OCI-LY1 (cell line): Measurements from ENCODE around the gene FHIT.

Experiments
- H2AFZ ChIP-seq: fragments of 200-600 bp; sonication (generic), shearing (Covaris generic); 2 replicates; pipeline ENCODE4 v1.6.0; 2014; ENCODE audit warnings: antibody characterized with exemption, mild to moderate bottlenecking, low read length
- H3F3A ChIP-seq: fragments of 200-600 bp; sonication (generic), shearing (Covaris generic); 2 replicates; pipeline ENCODE4 v1.6.0; 2014; ENCODE audit warnings: mild to moderate bottlenecking, antibody characterized with exemption, low read length, moderate library complexity; ENCODE audit not compliant: insufficient read depth
- H3K27ac ChIP-seq: fragments of 200-600 bp; sonication (generic); 2 replicates; pipeline ENCODE4 v1.5.1; 2014; ENCODE audit warnings: low read length, mixed run types, mild to moderate bottlenecking, low read depth; ENCODE audit not compliant: poor library complexity, severe bottlenecking
- H3K27me3 ChIP-seq: fragments of 200-600 bp; sonication (generic); 2 replicates; pipeline ENCODE4 v1.6.0; 2014; ENCODE audit warnings: antibody characterized with exemption, mild to moderate bottlenecking, low read length, moderate library complexity; ENCODE audit not compliant: insufficient read depth
- H3K36me3 ChIP-seq: fragments of 200-600 bp; sonication (generic); 2 replicates; pipeline ENCODE4 v1.6.1; 2014; ENCODE audit warnings: mild to moderate bottlenecking, antibody characterized with exemption, low read length, moderate library complexity, mixed read lengths; ENCODE audit not compliant: insufficient read depth
- H3K4me1 ChIP-seq: fragments of 200-600 bp; sonication (generic); 2 replicates; pipeline ENCODE4 v1.5.1; 2014; ENCODE audit warnings: mild to moderate bottlenecking, low read length, moderate library complexity; ENCODE audit not compliant: insufficient read depth, severe bottlenecking
- H3K4me2 ChIP-seq: fragments of 200-600 bp; sonication (generic), shearing (Covaris generic); 2 replicates; pipeline ENCODE4 v1.6.1; 2014; ENCODE audit warnings: low read length
- H3K4me3 ChIP-seq: fragments of 200-600 bp; sonication (generic); 2 replicates; pipeline ENCODE4 v1.5.1; 2014; ENCODE audit warnings: low read length, low read depth, mild to moderate bottlenecking, mixed read lengths; ENCODE audit not compliant: poor library complexity, severe bottlenecking
- H3K79me2 ChIP-seq: fragments of 200-600 bp; shearing (Covaris generic); 2 replicates; pipeline ENCODE4 v1.6.1; 2016; ENCODE audit warnings: mixed run types, low read length, mixed read lengths; ENCODE audit not compliant: insufficient read depth
- H3K9ac ChIP-seq: fragments of 200-600 bp; sonication (generic), shearing (Covaris generic); 2 replicates; pipeline ENCODE4 v1.6.1; 2014; ENCODE audit warnings: mild to moderate bottlenecking, low read length, mixed read lengths
- H3K9me2 ChIP-seq: fragments of 200-600 bp; sonication (generic), shearing (Covaris generic); 2 replicates; pipeline ENCODE4 v1.6.1; 2014; ENCODE audit warnings: low read depth, mild to moderate bottlenecking, low read length, mixed read lengths
- H3K9me3 ChIP-seq: fragments of 200-600 bp; shearing (Covaris generic); 2 replicates; pipeline ENCODE4 v1.6.1; 2014; ENCODE audit warnings: low read length, mixed read lengths
- H4K20me1 ChIP-seq: fragments of 200-600 bp; sonication (generic), shearing (Covaris generic); 2 replicates; pipeline ENCODE4 v1.6.0; 2016; ENCODE audit warnings: mild to moderate bottlenecking, low read length; ENCODE audit not compliant: insufficient read depth
- CTCF ChIP-seq: fragments of 200-600 bp; sonication (generic), shearing (Covaris generic); IDR thresholded peaks from 2 replicates; pipeline ENCODE4 v1.5.1; 2017; ENCODE audit warnings: mild to moderate bottlenecking, antibody characterized with exemption, low read length, moderate library complexity, mixed read lengths
- EZH2 ChIP-seq: fragments of 200-600 bp; sonication (generic), shearing (Covaris generic); IDR thresholded peaks from 2 replicates; pipeline ENCODE4 v1.8.0; 2017; ENCODE audit warnings: borderline replicate concordance, mixed run types, mild to moderate bottlenecking, antibody characterized with exemption, low read length, moderate library complexity, mixed read lengths

FHIT gene

GRCh38 chr3:60176614-60177013 is 1074.6 kb downstream of the FHIT start:
- Histone ChIP-seq H3K36me3 (no peaks in the 10 kb centered on the region), H3K27me3 (no peaks in the 10 kb centered on the region)

GRCh38 chr3:60175680-60176079 is 1075.6 kb downstream of the FHIT start:
- Histone ChIP-seq H3K4me1 (no peaks in the 10 kb centered on the region), H3K4me2 (no peak overlapping the region), H3K27ac (no peak overlapping the region), H3K36me3 (no peaks in the 10 kb centered on the region), H3K9me3 (no peaks in the 10 kb centered on the region), H4K20me1 (no peaks in the 10 kb centered on the region), H3K27me3 (no peaks in the 10 kb centered on the region), H3K9me2 (no peaks in the 10 kb centered on the region), H3K79me2 (no peaks in the 10 kb centered on the region), H3K4me3 (no peak overlapping the region), H2AFZ (no peak overlapping the region), H3F3A (no peaks in the 10 kb centered on the region), H3K9ac (no peak overlapping the region)
- TF ChIP-seq EZH2 (no peak), CTCF (no peak)

More at GRCh38 chr3:60176614-60177013, 1074.6 kb downstream of the FHIT start:
- H3K4me3 ChIP-seq, result no peak overlapping the region
- H2AFZ ChIP-seq, result no peak overlapping the region
- H3K79me2 ChIP-seq, result no peaks in the 10 kb centered on the region
- no peaks in the 10 kb centered on the region for H3K9me3 ChIP-seq
- no peak overlapping the region for H3K9ac ChIP-seq
- H3K4me1 ChIP-seq, result no peaks in the 10 kb centered on the region
- no peaks in the 10 kb centered on the region for H3K9me2 ChIP-seq
- H3F3A ChIP-seq, result no peaks in the 10 kb centered on the region
- no peak overlapping the region for H3K4me2 ChIP-seq
- H4K20me1 ChIP-seq, result no peaks in the 10 kb centered on the region
- no peak for TF ChIP-seq CTCF
- no peak for TF ChIP-seq EZH2
- no peak overlapping the region for H3K27ac ChIP-seq

GRCh38 chr3:60169755-60170154 is 1081.5 kb downstream of the FHIT start:
- H3K27ac ChIP-seq, result no peak overlapping the region
- no peaks in the 10 kb centered on the region for H3K79me2 ChIP-seq
- no peak overlapping the region for H3K4me2 ChIP-seq
- H4K20me1 ChIP-seq, result no peaks in the 10 kb centered on the region
- TF ChIP-seq CTCF (no peak), EZH2 (no peak)
- H3K4me3 ChIP-seq, result no peak overlapping the region
- H3K4me1 ChIP-seq, result no peaks in the 10 kb centered on the region
- H3K9me3 ChIP-seq, result no peaks in the 10 kb centered on the region
- H3K9me2 ChIP-seq, result no peaks in the 10 kb centered on the region
- H3K9ac ChIP-seq, result no peak overlapping the region
- no peaks in the 10 kb centered on the region for H3K27me3 ChIP-seq
- no peaks in the 10 kb centered on the region for H3K36me3 ChIP-seq
- no peak overlapping the region for H2AFZ ChIP-seq
- H3F3A ChIP-seq, result no peaks in the 10 kb centered on the region
